HepG2 (cell line): Measurements from ENCODE around the gene SERTAD2. TPM values are rescaled to one million over a fixed set of nuclear protein-coding genes. Genes with fewer than 3 reads are reported as not detected.

Source experiments
- RARA ChIP-seq: IDR thresholded peaks from 2 replicates; pipeline ENCODE4 v1.6.1; 2016; ENCODE audit warnings: missing genetic modification reagents, missing compliant biosample characterization
- SMC3 ChIP-seq: IDR thresholded peaks from 2 replicates; pipeline ENCODE4 v1.6.1; 2011; ENCODE audit warnings: low read length, improper control_type of control experiment
- SNAPC4 ChIP-seq: sonication (generic); formaldehyde crosslinking; IDR thresholded peaks from 2 replicates; pipeline ENCODE4 v1.4.0; 2020; ENCODE audit warnings: mild to moderate bottlenecking, missing genetic modification reagents
- ZGPAT ChIP-seq: IDR thresholded peaks from 2 replicates; pipeline ENCODE4 v1.6.1; 2016; ENCODE audit warnings: mild to moderate bottlenecking
- ZMAT5 ChIP-seq: sonication (generic); formaldehyde crosslinking; IDR thresholded peaks from 2 replicates; pipeline ENCODE4 v1.5.0; 2020; ENCODE audit warnings: mild to moderate bottlenecking, low read depth, missing genetic modification reagents, borderline replicate concordance
- ZNF337 ChIP-seq: sonication (generic); formaldehyde crosslinking; IDR thresholded peaks from 2 replicates; pipeline ENCODE4 v1.5.1; 2020; ENCODE audit warnings: missing genetic modification reagents, low read depth, mild to moderate bottlenecking, borderline replicate concordance
- ZNF709 ChIP-seq: sonication (generic); formaldehyde crosslinking; IDR thresholded peaks from 2 replicates; pipeline ENCODE4 v1.5.0; 2020; ENCODE audit warnings: mild to moderate bottlenecking, missing genetic modification reagents
- ZSCAN30 ChIP-seq: sonication (generic); formaldehyde crosslinking; IDR thresholded peaks from 2 replicates; pipeline ENCODE4 v1.5.0; 2020; ENCODE audit warnings: mild to moderate bottlenecking, missing genetic modification reagents
- polyA plus RNA-seq, 8 experiments: library from polyadenylated mRNA; depleted of rRNA in 3 of 8; stranded (reverse) in 7 of 8; unstranded in 1 of 8; fragments of >200 nt; fragmentation: Illumina TruSeq in 4 of 8; extraction: Trizol in 4 of 8; gene quantifications; 2 replicates each; pipeline versions ENCODE4 v1.2.1 to v1.2.3, GENCODE V29; 2011 to 2016; ENCODE audit warnings: low read depth in 4 of 8, missing spikeins in 1 of 8, mixed read lengths in 1 of 8; ENCODE audit not compliant: insufficient read depth in 1 of 8
- total RNA-seq, 5 experiments: library from RNA; depleted of rRNA; stranded (reverse); fragments of >200 nt; fragmentation: Illumina TruSeq; extraction: Trizol; gene quantifications; 2 replicates each; pipeline ENCODE4 v1.2.3, GENCODE V29; 2016; ENCODE audit warnings: low read depth in 1 of 5

Gene SERTAD2
- total and polyA plus RNA-seq, 2 of the 13 experiments (the other 11 are each of a cell fraction or from before 2014, with no cell fraction given): 6.7 to 22.6 TPM

GRCh38 chr2:64666810-64667438 lies 13.2 kb upstream of the SERTAD2 start (continued):
- 0 out of 2 replicates have a peak, but pooled peaks have one; percentile 46 for TF ChIP-seq ZNF337 (CRISPR knock-in tag)
- no peak for TF ChIP-seq SMC3
- TF ChIP-seq ZNF709 (CRISPR knock-in tag): 0 out of 2 replicates have a peak, but pooled peaks have one; percentile 26
- TF ChIP-seq SNAPC4 (CRISPR knock-in tag): no peak
- TF ChIP-seq ZMAT5 (CRISPR knock-in tag): no peak
- no peak for TF ChIP-seq ZSCAN30 (CRISPR knock-in tag)
- TF ChIP-seq RARA (CRISPR knock-in tag): peak; percentile 32; the same call in 1 of the 2 replicates
- TF ChIP-seq ZGPAT (CRISPR knock-in tag): peak; percentile 45; the same call in 1 of the 2 replicates
